Parathyroid adenoma (tissue), 2 donors: ENCODE data around the gene STK33.

ENCODE experiments used
- H2AFZ ChIP-seq: fragments of 300-600 bp; sonication (generic); one replicate; pipeline ENCODE4 v1.7.0; 2017; ENCODE audit warnings: antibody characterized with exemption, mild to moderate bottlenecking
- H3K27ac ChIP-seq: fragments of 300-600 bp; sonication (generic); one replicate; pipeline ENCODE4 v1.7.0; 2017
- H3K27me3 ChIP-seq: fragments of 300-600 bp; sonication (generic); one replicate; pipeline ENCODE4 v1.7.0; 2017; ENCODE audit warnings: low read length; ENCODE audit not compliant: control insufficient read depth, insufficient read depth
- H3K36me3 ChIP-seq: fragments of 300-600 bp; sonication (generic); one replicate; pipeline ENCODE4 v1.7.0; 2017; ENCODE audit warnings: low read length; ENCODE audit not compliant: control insufficient read depth, insufficient read depth
- H3K4me1 ChIP-seq: fragments of 300-600 bp; sonication (generic); one replicate; pipeline ENCODE4 v1.7.0; 2017; ENCODE audit warnings: control low read depth
- H3K4me2 ChIP-seq: fragments of 300-600 bp; sonication (generic); one replicate; pipeline ENCODE4 v1.7.0; 2017; ENCODE audit warnings: low read length
- H3K4me3 ChIP-seq: fragments of 300-600 bp; sonication (generic); one replicate; pipeline ENCODE4 v1.7.0; 2017; ENCODE audit warnings: low read depth, low read length
- H3K79me2 ChIP-seq: fragments of 300-600 bp; sonication (generic); one replicate; pipeline ENCODE4 v1.7.0; 2017; ENCODE audit warnings: control low read depth
- H3K9ac ChIP-seq: fragments of 300-600 bp; sonication (generic); one replicate; pipeline ENCODE4 v1.7.0; 2017; ENCODE audit warnings: mild to moderate bottlenecking
- H3K9me3 ChIP-seq: fragments of 300-600 bp; sonication (generic); one replicate; pipeline ENCODE4 v1.7.0; 2017; ENCODE audit warnings: low read length; ENCODE audit not compliant: control insufficient read depth
- TF ChIP-seq, protein P1 (sequence below): fragments of 300-600 bp; sonication (generic); IDR thresholded peaks from one replicate; pipeline ENCODE4 v1.7.0; 2017; ENCODE audit warnings: antibody characterized with exemption, mild to moderate bottlenecking
- donor health status: primary hyperparathyroidism.

The STK33 gene

DNA sequence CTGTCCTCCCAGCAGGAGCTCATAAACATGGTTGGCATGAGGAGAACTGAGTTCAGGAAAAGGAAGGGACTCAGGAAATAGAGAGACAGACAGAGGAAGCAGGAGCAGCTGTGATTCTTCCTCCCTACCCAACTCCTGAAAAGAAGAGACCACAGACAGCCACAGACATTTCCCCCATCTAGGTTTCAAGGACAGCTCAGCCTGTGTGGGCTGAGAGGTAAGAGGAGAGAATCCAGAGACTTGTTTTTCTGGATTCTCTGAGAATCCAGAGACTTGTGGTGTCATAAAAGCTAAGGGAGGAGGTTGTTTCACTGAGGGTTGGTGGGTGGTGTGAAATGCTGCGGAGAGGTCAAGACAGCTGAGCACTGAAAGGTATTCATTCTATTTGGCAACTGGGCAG, 19.0 kb upstream of the STK33 start:
- H3K27me3 ChIP-seq: no peaks in the 10 kb centered on the region
- H3K79me2 ChIP-seq: no peaks in the 10 kb centered on the region
- H3K4me1 ChIP-seq: peaks cover 4% of the 10 kb centered on the region
- no peaks in the 10 kb centered on the region for H3K36me3 ChIP-seq
- no peak overlapping the region for H2AFZ ChIP-seq
- no peak overlapping the region for H3K4me2 ChIP-seq
- no peak overlapping the region for H3K9ac ChIP-seq
- TF ChIP-seq, protein P1, sequence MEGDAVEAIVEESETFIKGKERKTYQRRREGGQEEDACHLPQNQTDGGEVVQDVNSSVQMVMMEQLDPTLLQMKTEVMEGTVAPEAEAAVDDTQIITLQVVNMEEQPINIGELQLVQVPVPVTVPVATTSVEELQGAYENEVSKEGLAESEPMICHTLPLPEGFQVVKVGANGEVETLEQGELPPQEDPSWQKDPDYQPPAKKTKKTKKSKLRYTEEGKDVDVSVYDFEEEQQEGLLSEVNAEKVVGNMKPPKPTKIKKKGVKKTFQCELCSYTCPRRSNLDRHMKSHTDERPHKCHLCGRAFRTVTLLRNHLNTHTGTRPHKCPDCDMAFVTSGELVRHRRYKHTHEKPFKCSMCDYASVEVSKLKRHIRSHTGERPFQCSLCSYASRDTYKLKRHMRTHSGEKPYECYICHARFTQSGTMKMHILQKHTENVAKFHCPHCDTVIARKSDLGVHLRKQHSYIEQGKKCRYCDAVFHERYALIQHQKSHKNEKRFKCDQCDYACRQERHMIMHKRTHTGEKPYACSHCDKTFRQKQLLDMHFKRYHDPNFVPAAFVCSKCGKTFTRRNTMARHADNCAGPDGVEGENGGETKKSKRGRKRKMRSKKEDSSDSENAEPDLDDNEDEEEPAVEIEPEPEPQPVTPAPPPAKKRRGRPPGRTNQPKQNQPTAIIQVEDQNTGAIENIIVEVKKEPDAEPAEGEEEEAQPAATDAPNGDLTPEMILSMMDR: no peak
- no peak overlapping the region for H3K4me3 ChIP-seq
- no peak overlapping the region for H3K27ac ChIP-seq
- H3K9me3 ChIP-seq: no peaks in the 10 kb centered on the region

DNA sequence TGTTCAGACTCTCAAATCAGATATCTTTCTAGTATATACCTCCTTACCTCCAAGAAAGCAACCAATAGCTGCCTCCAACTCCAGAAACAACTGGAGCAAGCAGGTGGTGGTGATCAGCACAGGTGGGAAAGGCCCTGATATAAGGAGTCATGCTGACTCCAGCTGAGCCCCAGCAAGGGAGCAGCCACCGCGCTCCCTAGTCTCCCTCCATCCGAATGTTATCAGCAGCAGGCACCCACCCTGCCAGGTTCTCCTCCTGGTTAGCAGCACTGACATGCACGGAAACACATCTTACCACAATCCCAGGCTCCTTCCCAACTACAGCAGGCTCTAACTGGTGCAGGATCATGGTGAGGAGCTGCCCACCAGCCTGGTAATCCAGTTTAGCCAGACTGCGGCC, 18.5 kb upstream of the STK33 start:
- Histone ChIP-seq H2AFZ (no peak overlapping the region), H3K4me1 (peaks cover 4% of the 10 kb centered on the region), H3K4me2 (no peak overlapping the region), H3K9ac (no peak overlapping the region), H3K4me3 (no peak overlapping the region), H3K27ac (no peak overlapping the region), H3K36me3 (no peaks in the 10 kb centered on the region), H3K79me2 (no peaks in the 10 kb centered on the region), H3K27me3 (no peaks in the 10 kb centered on the region), H3K9me3 (no peaks in the 10 kb centered on the region)
- TF ChIP-seq, protein P1: no peak

DNA sequence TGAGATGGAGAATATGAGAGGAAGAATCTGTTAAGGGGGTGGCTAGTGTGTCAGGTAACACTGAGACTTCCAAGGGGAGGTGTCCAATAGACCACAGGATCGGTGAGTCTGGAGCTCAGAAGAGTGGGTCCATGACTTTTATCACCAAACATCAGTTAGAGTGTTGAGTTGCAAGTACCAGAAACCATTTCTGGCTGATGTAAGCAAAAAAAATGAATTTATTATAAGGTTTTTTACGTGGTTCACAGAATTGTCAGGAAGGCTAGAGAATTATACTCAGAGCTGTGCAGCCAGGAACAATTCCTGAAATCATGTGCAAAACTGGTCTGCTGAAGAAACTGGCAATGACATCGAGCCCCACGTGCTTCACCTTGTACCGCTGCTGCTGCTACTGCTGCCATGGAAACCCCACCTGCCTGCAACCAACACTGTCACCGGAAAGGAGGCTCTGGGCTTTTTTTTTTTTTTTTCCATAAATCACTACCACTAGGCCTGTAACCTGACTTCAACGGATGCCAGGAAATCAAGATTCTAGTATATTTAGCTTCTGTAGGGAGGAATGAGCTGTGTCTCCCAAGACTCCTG, 16.6 kb upstream of the STK33 start:
- H3K79me2 ChIP-seq: no peaks in the 10 kb centered on the region
- H3K9me3 ChIP-seq: no peaks in the 10 kb centered on the region
- H3K36me3 ChIP-seq: no peaks in the 10 kb centered on the region
- H3K27me3 ChIP-seq: no peaks in the 10 kb centered on the region
- no peak overlapping the region for H3K4me3 ChIP-seq
- peak overlapping the region; percentile 54 for H3K27ac ChIP-seq
- TF ChIP-seq, protein P1: no peak
- H3K9ac ChIP-seq: no peak overlapping the region
- H2AFZ ChIP-seq: no peak overlapping the region
- H3K4me2 ChIP-seq: no peak overlapping the region
- peaks cover 4% of the 10 kb centered on the region for H3K4me1 ChIP-seq

DNA sequence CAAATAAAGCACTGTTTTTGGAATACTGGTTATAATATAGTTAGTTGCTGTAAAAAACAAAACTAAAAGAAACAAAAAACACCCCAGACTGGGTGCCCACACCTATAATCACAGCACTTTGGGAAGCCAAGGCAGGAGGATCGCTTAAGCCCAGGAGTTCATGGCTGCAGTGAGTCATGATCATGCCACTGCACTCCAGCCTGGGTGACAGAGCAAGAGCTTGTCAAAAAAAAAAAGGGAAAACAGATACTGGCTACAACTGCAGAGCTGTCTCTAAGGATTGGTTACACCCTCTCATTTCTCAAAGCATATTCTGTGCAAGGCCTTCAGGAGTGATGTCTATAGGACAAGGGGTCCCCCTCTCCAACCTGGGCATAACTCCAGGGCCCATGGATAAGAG, 14.6 kb upstream of the STK33 start:
- H3K36me3 ChIP-seq: no peaks in the 10 kb centered on the region
- H3K79me2 ChIP-seq: no peaks in the 10 kb centered on the region
- no peaks in the 10 kb centered on the region for H3K27me3 ChIP-seq
- peaks cover 4% of the 10 kb centered on the region for H3K4me1 ChIP-seq
- H2AFZ ChIP-seq: no peak overlapping the region
- H3K9ac ChIP-seq: no peak overlapping the region
- H3K27ac ChIP-seq: no peak overlapping the region
- no peak overlapping the region for H3K4me2 ChIP-seq
- H3K4me3 ChIP-seq: no peak overlapping the region
- TF ChIP-seq, protein P1: no peak
- no peaks in the 10 kb centered on the region for H3K9me3 ChIP-seq

DNA sequence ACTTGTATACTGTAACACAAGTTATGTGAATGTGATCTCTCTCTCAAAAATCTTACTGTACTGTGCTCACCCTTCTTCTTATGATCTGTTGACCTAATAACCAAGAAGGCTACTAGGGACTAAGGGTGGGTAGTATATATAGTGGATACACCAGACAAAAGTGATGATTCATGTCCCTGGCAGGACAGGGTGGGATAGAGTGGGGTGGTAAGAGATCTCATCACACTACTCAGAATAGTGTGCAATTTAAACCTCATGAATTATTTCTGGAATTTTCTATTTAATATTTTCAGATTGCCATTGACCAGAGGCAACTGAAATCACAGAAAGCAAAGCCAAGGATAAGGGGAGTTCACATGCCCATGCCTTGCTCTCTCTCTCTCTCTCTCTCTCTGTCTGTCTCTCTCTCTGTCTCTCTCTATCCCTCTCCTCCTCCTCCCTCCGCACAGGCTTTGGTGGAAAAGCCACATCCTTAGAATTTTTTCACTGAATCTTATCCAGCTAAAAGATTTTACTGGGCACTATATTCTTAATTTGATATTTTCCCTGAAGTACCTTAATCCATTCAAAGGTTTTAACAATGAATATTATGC, 12.0 kb upstream of the STK33 start:
- H2AFZ ChIP-seq: no peak overlapping the region
- no peaks in the 10 kb centered on the region for H3K36me3 ChIP-seq
- H3K9me3 ChIP-seq: no peaks in the 10 kb centered on the region

More for the DNA sequence above, 12.0 kb upstream of the STK33 start:
- TF ChIP-seq, protein P1: no peak
- Histone ChIP-seq H3K4me2 (no peak overlapping the region), H3K79me2 (no peaks in the 10 kb centered on the region), H3K27ac (no peak overlapping the region), H3K27me3 (no peaks in the 10 kb centered on the region), H3K4me1 (peaks cover 4% of the 10 kb centered on the region), H3K4me3 (no peak overlapping the region), H3K9ac (no peak overlapping the region)
